Uterus (tissue), 4 donors: ENCODE measurements around the gene TNRC6C. TPM values are rescaled to one million over a fixed set of nuclear protein-coding genes. Genes with fewer than 3 reads are reported as not detected.
A peak's percentile ranks its signal among the peaks of the same experiment; 100 is the strongest.

ENCODE experiments used
- DNase-seq, 2 donors: peaks; one replicate each; pipeline ENCODE4 v3.0.0-alpha.2; 2019 to 2020
- H3K27ac ChIP-seq, 2 donors: fragments of 200-600 bp; sonication (generic); 1 replicate in 1 of 2; 2 replicates in 1 of 2; pipeline ENCODE4 v1.5.1; 2016 to 2018
- H3K27me3 ChIP-seq, 2 donors: fragments of 200-600 bp; sonication (generic); one replicate each; pipeline ENCODE4 v1.5.1; 2018 to 2019; ENCODE audit warnings: control low read depth in 1 of 2
- H3K36me3 ChIP-seq, 2 donors: fragments of 200-600 bp; sonication (generic); one replicate each; pipeline ENCODE4 v1.5.1; 2019; ENCODE audit warnings: control low read depth in 1 of 2
- H3K4me1 ChIP-seq, 2 donors: fragments of 200-600 bp; sonication (generic); one replicate each; pipeline ENCODE4 v1.5.1; 2018 to 2019; ENCODE audit warnings: control low read depth in 1 of 2
- H3K4me3 ChIP-seq, 2 donors: fragments of 200-600 bp; sonication (generic); 1 replicate in 1 of 2; 2 replicates in 1 of 2; pipeline ENCODE4 v1.5.1; 2018 to 2019; ENCODE audit warnings: mild to moderate bottlenecking in 1 of 2
- H3K9me3 ChIP-seq, 2 donors: fragments of 200-600 bp; sonication (generic); one replicate each; pipeline ENCODE4 v1.5.1; 2019; ENCODE audit warnings: control low read depth in 1 of 2
- CTCF ChIP-seq, 4 experiments: fragments of 200-600 bp in 2 of 4; fragments of 450-650 bp in 2 of 4; sonication (generic) in 2 of 4; IDR thresholded peaks; one replicate each; pipeline ENCODE4 v1.5.1; 2016 to 2019; ENCODE audit warnings: antibody characterized with exemption in 4 of 4, mild to moderate bottlenecking in 2 of 4, moderate library complexity in 1 of 4
- POLR2A ChIP-seq, 2 donors: fragments of 450-650 bp; IDR thresholded peaks; one replicate each; pipeline ENCODE4 v1.6.1; 2016; ENCODE audit warnings: antibody characterized with exemption in 2 of 2, mild to moderate bottlenecking in 1 of 2, moderate library complexity in 1 of 2
- intact Hi-C: fragments of 100-400 bp; cut with DNase I; formaldehyde crosslinking; loops from one replicate; pipeline ENCODE4 v1.15.1; 2023; ENCODE audit warnings: low total_unique reads
- total RNA-seq, 4 donors: library from RNA; depleted of rRNA in 3 of 4; stranded (reverse); fragments of >200 nt in 3 of 4; gene quantifications; one replicate each; pipeline versions ENCODE4 v1.1.0 to v1.2.4, GENCODE V29; 2014 to 2023
- donor health status: DM: yes; HTN: yes; CAD: no.

The TNRC6C gene
- total RNA-seq, 4 donors from 2014 or later = 4.6 to 68.0 (median 11.8) TPM

GRCh38 chr17:78127888-78128550 is 169.5 kb downstream of the TNRC6C start:
- no peak for TF ChIP-seq POLR2A (IDR thresholded peaks at IDR 0.05)
- TF ChIP-seq CTCF (IDR thresholded peaks at IDR 0.05) = no peak
- peaks cover 0 to 18% of the 10 kb centered on the region in 2 donors for H3K4me1 ChIP-seq
- no peaks in the 10 kb centered on the region for H3K9me3 ChIP-seq
- intact Hi-C loops = no loop called here
- H3K27ac ChIP-seq = peak overlapping the region; percentile 66
- H3K27me3 ChIP-seq = peaks cover 0 to 10% of the 10 kb centered on the region in 2 donors
- H3K4me3 ChIP-seq = peak overlapping the region; percentile 45 to 46
- no peaks in the 10 kb centered on the region for H3K36me3 ChIP-seq
- DNase-seq = no peak

GRCh38 chr17:78128551-78129350 is 170.2 kb downstream of the TNRC6C start, which contains the start of gene TMC6:
Gene TMC6, minus strand, starts transcription at chr17:78128755. Its CDS starts 1,923 bp downstream, at chr17:78126832.
- no peaks in the 10 kb centered on the region for H3K36me3 ChIP-seq
- TF ChIP-seq POLR2A (IDR thresholded peaks at IDR 0.05) (peak in 1 of 2 donors; percentile 15), CTCF (IDR thresholded peaks at IDR 0.05) (no peak)
- H3K4me3 ChIP-seq = peak within 1 kb of the TSS; percentile 45 to 46
- peaks cover 0 to 18% of the 10 kb centered on the region in 2 donors for H3K4me1 ChIP-seq
- peak within 1 kb of the TSS; percentile 66 for H3K27ac ChIP-seq
- intact Hi-C loops = no loop called here
- peaks cover 0 to 10% of the 10 kb centered on the region in 2 donors for H3K27me3 ChIP-seq
- no peaks in the 10 kb centered on the region for H3K9me3 ChIP-seq
- DNase-seq = no peak

GRCh38 chr17:78129351-78130089 is 171.0 kb downstream of the TNRC6C start:
- intact Hi-C loops = no loop called here
- TF ChIP-seq POLR2A (IDR thresholded peaks at IDR 0.05) = no peak
- TF ChIP-seq CTCF (IDR thresholded peaks at IDR 0.05) = no peak
- H3K9me3 ChIP-seq = no peaks in the 10 kb centered on the region
- H3K4me1 ChIP-seq = peaks cover 0 to 18% of the 10 kb centered on the region in 2 donors
- H3K27ac ChIP-seq = peak overlapping the region in 1 of 2 donors; percentile 21
- peak overlapping the region in 1 of 2 donors; percentile 45 for H3K4me3 ChIP-seq
- DNase-seq = no peak
- peaks cover 0 to 10% of the 10 kb centered on the region in 2 donors for H3K27me3 ChIP-seq
- H3K36me3 ChIP-seq = no peaks in the 10 kb centered on the region

- H3K27me3 ChIP-seq = peaks cover 0 to 10% of the 10 kb centered on the region in 2 donors
- TF ChIP-seq CTCF (IDR thresholded peaks at IDR 0.05) = no peak
- H3K27ac ChIP-seq = no peak overlapping the region
- no peak for DNase-seq
- no peaks in the 10 kb centered on the region for H3K36me3 ChIP-seq
- no peaks in the 10 kb centered on the region for H3K9me3 ChIP-seq
- H3K4me3 ChIP-seq = no peak overlapping the region
- intact Hi-C loops = no loop called here
- H3K4me1 ChIP-seq = peaks cover 0 to 18% of the 10 kb centered on the region in 2 donors
Observed at GRCh38 chr17:78130090-78130436, 171.6 kb downstream of the TNRC6C start.
